T-cell (primary cell): ENCODE measurements around the gene DMBT1. TPM values are rescaled to one million over a fixed set of nuclear protein-coding genes. Genes with fewer than 3 reads are reported as not detected.

Experiments used
- ATAC-seq, 4 experiments: fragments of 200-7000 bp in 3 of 4; fragments of 150-1000 bp in 1 of 4; cut with Tn5 transposase; replicated peaks in 1 of 4; 1 replicate in 3 of 4; 2 replicates in 1 of 4; pipeline ENCODE4 v1.10.0; 2021; ENCODE audit warnings: moderate library complexity in 3 of 4, mild to moderate bottlenecking in 2 of 4, moderate number of reproducible peaks in 1 of 4
- CTCF ChIA-PET, 2 donors: fragments of 300-600 bp; sonication (Branson Sonifier 250); formaldehyde crosslinking; loops; one replicate each; lab custom pipeline; 2022; ENCODE audit warnings: antibody characterized with exemption in 2 of 2; lab: Charles Lee
- POLR2A ChIA-PET, 2 donors: fragments of 300-600 bp; sonication (Branson Sonifier 250); formaldehyde crosslinking; loops; one replicate each; lab custom pipeline; 2022; ENCODE audit warnings: antibody characterized with exemption in 2 of 2; lab: Charles Lee
- DNase-seq, 35 experiments: peaks; one replicate each; pipeline versions ENCODE4 v3.0.0 to v3.0.0-alpha.2; 2013 to 2023
- H3K27ac ChIP-seq: one replicate; pipeline ENCODE4 v1.5.1; 2013; ENCODE audit warnings: low read length
- H3K27me3 ChIP-seq, 2 experiments: replicated peaks in 1 of 2; 1 replicate in 1 of 2; 2 replicates in 1 of 2; pipeline versions ENCODE4 v1.6.1 to v1.7.0; 2013; ENCODE audit warnings: low read length in 1 of 2, mixed read lengths in 1 of 2; ENCODE audit not compliant: control insufficient read depth in 2 of 2, insufficient read depth in 2 of 2; ENCODE audit errors: extremely low read depth in 1 of 2
- H3K36me3 ChIP-seq, 2 donors: 1 replicate in 1 of 2; 2 replicates in 1 of 2; pipeline versions ENCODE4 v1.6.1 to v1.7.0; 2013; ENCODE audit warnings: low read length in 1 of 2; ENCODE audit not compliant: control insufficient read depth in 2 of 2, insufficient read depth in 1 of 2; ENCODE audit errors: extremely low read depth in 1 of 2
- H3K4me1 ChIP-seq, 2 experiments: 1 replicate in 1 of 2; 2 replicates in 1 of 2; pipeline versions ENCODE4 v1.6.1 to v1.7.0; 2013; ENCODE audit warnings: low read length in 2 of 2, mixed read lengths in 1 of 2; ENCODE audit not compliant: insufficient read depth in 2 of 2, control insufficient read depth in 1 of 2; ENCODE audit errors: extremely low read depth in 1 of 2
- H3K4me3 ChIP-seq, 2 donors: 1 replicate in 1 of 2; 2 replicates in 1 of 2; pipeline versions ENCODE4 v1.5.1 to v1.7.0; 2013; ENCODE audit warnings: mild to moderate bottlenecking in 2 of 2, low read length in 1 of 2, moderate library complexity in 1 of 2; ENCODE audit not compliant: control insufficient read depth in 1 of 2; ENCODE audit errors: extremely low read depth in 1 of 2
- H3K9me3 ChIP-seq: 2 replicates; pipeline ENCODE4 v1.7.0; 2013
- H3K27ac Mint-ChIP-seq, 2 donors: one replicate each; pipeline ENCODE4 v1.8.0; 2020 to 2021; ENCODE audit warnings: mild to moderate bottlenecking in 2 of 2, mixed read lengths in 2 of 2
- H3K27me3 Mint-ChIP-seq, 2 donors: one replicate each; pipeline ENCODE4 v1.8.0; 2021 to 2022; ENCODE audit warnings: mixed read lengths in 2 of 2
- H3K36me3 Mint-ChIP-seq: one replicate; pipeline ENCODE4 v1.8.0; 2021; ENCODE audit warnings: mixed read lengths
- H3K4me1 Mint-ChIP-seq, 3 donors: one replicate each; pipeline ENCODE4 v1.8.0; 2020 to 2022; ENCODE audit warnings: mixed read lengths in 3 of 3, mild to moderate bottlenecking in 1 of 3
- H3K4me3 Mint-ChIP-seq, 3 donors: one replicate each; pipeline ENCODE4 v1.8.0; 2020 to 2022; ENCODE audit warnings: mild to moderate bottlenecking in 3 of 3, mixed read lengths in 3 of 3, moderate library complexity in 3 of 3
- H3K9me3 Mint-ChIP-seq, 3 donors: one replicate each; pipeline ENCODE4 v1.8.0; 2020 to 2022; ENCODE audit warnings: mixed read lengths in 3 of 3
- WGBS: methylation state at CpG from one replicate; pipeline ENCODE4 v1.1.5; 2013; ENCODE audit warnings: missing lambda C conversion rate; ENCODE audit not compliant: insufficient coverage; 5-methylcytosine and 5-hydroxymethylcytosine counted together
- total RNA-seq, 35 experiments: library from RNA in 6 of 35; stranded (reverse) in 6 of 35; fragments of 120-200 nt in 1 of 35; gene quantifications; one replicate each; pipeline versions ENCODE4 v1.2.1 to v1.2.4 and lab custom pipeline; 2013 to 2026

The DMBT1 gene
- total RNA-seq, 5 donors from 2014 or later (not counting 1 experiment from before 2014, with no cell fraction given) = 0.10 to 0.18 (median 0.13) TPM; not detected in 2

GRCh38 chr10:122550427-122550826 is 10.1 kb upstream of the DMBT1 start:
- H3K27me3 Mint-ChIP-seq = no peaks in the 10 kb centered on the region
- ChIA-PET CTCF (interaction anchor here (0.5 to 1.0 kb wide), 3 partner anchors 55 to 295 kb away, joined by 3 read pairs; no protein-coding TSS in a partner anchor), POLR2A (no interaction called here)
- H3K9me3 ChIP-seq = no peaks in the 10 kb centered on the region
- DNase-seq (no peak), ATAC-seq (no peak)
- H3K27ac ChIP-seq = no peak overlapping the region
- H3K27me3 ChIP-seq = no peaks in the 10 kb centered on the region
- peak overlapping the region; percentile 49 to 88 for H3K27ac Mint-ChIP-seq
- H3K4me3 Mint-ChIP-seq = no peak overlapping the region
- H3K9me3 Mint-ChIP-seq = no peaks in the 10 kb centered on the region
- H3K36me3 Mint-ChIP-seq = no peaks in the 10 kb centered on the region
- 96% methylated on average over 5 of the region's 9 CpGs for WGBS
- H3K4me1 Mint-ChIP-seq = peaks cover 15 to 32% (median 21%) of the 10 kb centered on the region in 3 donors
- H3K36me3 ChIP-seq = no peaks in the 10 kb centered on the region
- no peak overlapping the region for H3K4me3 ChIP-seq
- peaks cover 0 to 22% of the 10 kb centered on the region in 2 experiments for H3K4me1 ChIP-seq

- peak; percentile 41 to 71 (median 56) for ATAC-seq
Observed at GRCh38 chr10:122550983-122551382, 9.6 kb upstream of the DMBT1 start.

GRCh38 chr10:122551450-122551849 is 9.1 kb upstream of the DMBT1 start:
- DNase-seq (peak in 27 of 35 experiments; percentile 8 to 65 (median 29)), ATAC-seq (peak; percentile 59 to 76 (median 70))
- WGBS = 35% methylated on average over 7 of the region's 9 CpGs
- Histone ChIP-seq H3K9me3 (no peaks in the 10 kb centered on the region), H3K27ac (peak overlapping the region; percentile 27), H3K36me3 (no peaks in the 10 kb centered on the region), H3K4me1 (peaks cover 0 to 21% of the 10 kb centered on the region in 2 experiments), H3K4me3 (no peak overlapping the region), H3K27me3 (peaks cover 0 to 3% of the 10 kb centered on the region in 2 experiments)
- Mint-ChIP-seq H3K27me3 (peaks cover 2 to 5% of the 10 kb centered on the region in 2 donors), H3K36me3 (no peaks in the 10 kb centered on the region), H3K9me3 (no peaks in the 10 kb centered on the region), H3K4me3 (peak overlapping the region in 1 of 3 donors; percentile 61), H3K27ac (peak overlapping the region; percentile 83 to 88), H3K4me1 (peaks cover 15 to 35% (median 21%) of the 10 kb centered on the region in 3 donors)
- ChIA-PET CTCF (interaction anchor here in 1 of 2 donors (0.5 kb wide), 1 partner anchor 94 kb away, joined by 6 read pairs; no protein-coding TSS in a partner anchor), POLR2A (interaction anchor here in 1 of 2 donors (0.5 kb wide), 1 partner anchor 55 kb away, joined by 3 read pairs; no protein-coding TSS in a partner anchor)

More at GRCh38 chr10:122550983-122551382, 9.6 kb upstream of the DMBT1 start:
- ChIA-PET CTCF (interaction anchor here (0.5 to 1.0 kb wide), 4 partner anchors 55 to 296 kb away, joined by 3 to 6 read pairs (median 3); no protein-coding TSS in a partner anchor), POLR2A (interaction anchor here in 1 of 2 donors (0.5 kb wide), 1 partner anchor 55 kb away, joined by 3 read pairs; no protein-coding TSS in a partner anchor)
- 100% methylated on average over 1 of the region's 3 CpGs for WGBS
- no peaks in the 10 kb centered on the region for H3K27me3 ChIP-seq
- H3K27me3 Mint-ChIP-seq = peaks cover under 1 to 1% of the 10 kb centered on the region in 2 donors
- peak in 1 of 35 experiments; percentile 18 for DNase-seq
- H3K27ac Mint-ChIP-seq = peak overlapping the region; percentile 83 to 88
- no peaks in the 10 kb centered on the region for H3K36me3 ChIP-seq
- peaks cover 15 to 32% (median 21%) of the 10 kb centered on the region in 3 donors for H3K4me1 Mint-ChIP-seq
- no peaks in the 10 kb centered on the region for H3K9me3 Mint-ChIP-seq
- H3K4me1 ChIP-seq = peaks cover 0 to 21% of the 10 kb centered on the region in 2 experiments
- H3K9me3 ChIP-seq = no peaks in the 10 kb centered on the region
- H3K4me3 Mint-ChIP-seq = peak overlapping the region in 1 of 3 donors; percentile 61
- H3K36me3 Mint-ChIP-seq = no peaks in the 10 kb centered on the region
- H3K27ac ChIP-seq = peak overlapping the region; percentile 27
- no peak overlapping the region for H3K4me3 ChIP-seq

GRCh38 chr10:122553341-122553740 is 7.2 kb upstream of the DMBT1 start:
- CTCF ChIA-PET = no interaction called here
- Histone ChIP-seq H3K9me3 (no peaks in the 10 kb centered on the region), H3K4me1 (peaks cover 0 to 33% of the 10 kb centered on the region in 2 experiments), H3K4me3 (no peak overlapping the region), H3K27ac (no peak overlapping the region), H3K27me3 (peaks cover 0 to 7% of the 10 kb centered on the region in 2 experiments), H3K36me3 (no peaks in the 10 kb centered on the region)
- Mint-ChIP-seq H3K9me3 (no peaks in the 10 kb centered on the region), H3K4me3 (no peak overlapping the region), H3K27ac (no peak overlapping the region), H3K4me1 (peaks cover 18 to 37% (median 24%) of the 10 kb centered on the region in 3 donors), H3K36me3 (no peaks in the 10 kb centered on the region), H3K27me3 (peaks cover 2 to 5% of the 10 kb centered on the region in 2 donors)
- DNase-seq = no peak
- 87% methylated on average over 5 of the region's 6 CpGs for WGBS
- POLR2A ChIA-PET = no interaction called here
- ATAC-seq = no peak

- peaks cover 2 to 9% of the 10 kb centered on the region in 2 donors for H3K27me3 Mint-ChIP-seq
- no peak overlapping the region for H3K27ac Mint-ChIP-seq
- H3K36me3 ChIP-seq = no peaks in the 10 kb centered on the region
- no peak overlapping the region for H3K4me3 ChIP-seq
- peaks cover 0 to 41% of the 10 kb centered on the region in 2 experiments for H3K4me1 ChIP-seq
- DNase-seq = no peak
- H3K27ac ChIP-seq = no peak overlapping the region
- H3K27me3 ChIP-seq = peaks cover 0 to 7% of the 10 kb centered on the region in 2 experiments
- no peak for ATAC-seq
- no peaks in the 10 kb centered on the region for H3K9me3 Mint-ChIP-seq
- no peak overlapping the region for H3K4me3 Mint-ChIP-seq
- POLR2A ChIA-PET = no interaction called here
- CTCF ChIA-PET = no interaction called here
- no peaks in the 10 kb centered on the region for H3K9me3 ChIP-seq
- H3K36me3 Mint-ChIP-seq = no peaks in the 10 kb centered on the region
- H3K4me1 Mint-ChIP-seq = peaks cover 28 to 45% (median 35%) of the 10 kb centered on the region in 3 donors
- 87% methylated on average over 3 of the region's 6 CpGs for WGBS
Observed at GRCh38 chr10:122554131-122555036, 6.2 kb upstream of the DMBT1 start.

- Mint-ChIP-seq H3K4me1 (peaks cover 32 to 47% (median 33%) of the 10 kb centered on the region in 3 donors), H3K36me3 (no peaks in the 10 kb centered on the region), H3K27me3 (peaks cover 2 to 9% of the 10 kb centered on the region in 2 donors), H3K4me3 (no peak overlapping the region), H3K9me3 (no peaks in the 10 kb centered on the region), H3K27ac (no peak overlapping the region)
- Histone ChIP-seq H3K36me3 (no peaks in the 10 kb centered on the region), H3K9me3 (no peaks in the 10 kb centered on the region), H3K27me3 (peaks cover 0 to 7% of the 10 kb centered on the region in 2 experiments), H3K4me1 (peaks cover 0 to 40% of the 10 kb centered on the region in 2 experiments), H3K27ac (no peak overlapping the region), H3K4me3 (no peak overlapping the region)
- WGBS = 100% methylated on average over 2 of the region's 3 CpGs
- POLR2A ChIA-PET = no interaction called here
- DNase-seq = no peak
- CTCF ChIA-PET = interaction anchor here in 1 of 2 donors (1.4 kb wide), 1 partner anchor 10 kb away, joined by 4 read pairs; no protein-coding TSS in a partner anchor
- ATAC-seq = no peak
Observed at GRCh38 chr10:122555442-122555841, 5.1 kb upstream of the DMBT1 start.
